RWPE2 (cell line): ENCODE data around the gene MYL7.
"Not testable (repeated sequence)": the region's sequence is repeated elsewhere in the genome, so short reads cannot be mapped to it uniquely, and the experiment has no call there.

Source experiments
- ATAC-seq: fragments of 200-7000 bp; cut with Tn5 transposase; 3 replicates; pipeline ENCODE4 v1.9.1; 2021; ENCODE audit warnings: low read depth
- DNase-seq: peaks from one replicate; pipeline ENCODE4 v3.0.0-alpha.2; 2020; ENCODE audit warnings: low spot score
- H3K27ac ChIP-seq: fragments of 450-650 bp; 2 replicates; pipeline ENCODE4 v1.5.1; 2017; ENCODE audit warnings: mild to moderate bottlenecking; ENCODE audit not compliant: poor library complexity, severe bottlenecking
- H3K27me3 ChIP-seq: fragments of 250-450 bp; sonication (Bioruptor Pico); 2 replicates; pipeline ENCODE4 v1.5.1; 2021; ENCODE audit warnings: mild to moderate bottlenecking, moderate library complexity; ENCODE audit not compliant: insufficient read depth, poor library complexity, severe bottlenecking
- H3K36me3 ChIP-seq: fragments of 250-450 bp; sonication (Bioruptor Pico); 2 replicates; pipeline ENCODE4 v1.5.1; 2020; ENCODE audit warnings: low read depth, mild to moderate bottlenecking, moderate library complexity
- H3K4me1 ChIP-seq: fragments of 250-450 bp; sonication (Bioruptor Pico); 2 replicates; pipeline ENCODE4 v1.5.1; 2021; ENCODE audit warnings: mild to moderate bottlenecking, moderate library complexity; ENCODE audit not compliant: insufficient read depth, poor library complexity, severe bottlenecking
- H3K4me3 ChIP-seq: fragments of 250-450 bp; sonication (Bioruptor Pico); 2 replicates; pipeline ENCODE4 v1.5.1; 2021; ENCODE audit warnings: mild to moderate bottlenecking, moderate library complexity; ENCODE audit not compliant: severe bottlenecking
- H3K9me3 ChIP-seq: fragments of 250-450 bp; sonication (Bioruptor Pico); 2 replicates; pipeline ENCODE4 v1.5.1; 2021; ENCODE audit warnings: mild to moderate bottlenecking, moderate library complexity; ENCODE audit not compliant: severe bottlenecking
- CTCF ChIP-seq: fragments of 450-650 bp; IDR thresholded peaks from one replicate; pipeline ENCODE4 v1.5.1; 2017; ENCODE audit warnings: mild to moderate bottlenecking, moderate library complexity; ENCODE audit not compliant: poor library complexity, severe bottlenecking

Gene MYL7

GRCh38 chr7:44175730-44176129, 34.6 kb upstream of the MYL7 start:
- TF ChIP-seq CTCF = no peak

GRCh38 chr7:44174694-44174948, 33.5 kb upstream of the MYL7 start:
- H3K27me3 ChIP-seq, ATAC-seq, H3K27ac ChIP-seq, DNase-seq, H3K4me1 ChIP-seq, H3K4me3 ChIP-seq, H3K9me3 ChIP-seq, H3K36me3 ChIP-seq: not testable (repeated sequence)

More at GRCh38 chr7:44175730-44176129, 34.6 kb upstream of the MYL7 start:
- Histone ChIP-seq H3K4me1 (peaks cover 4% of the 10 kb centered on the region), H3K36me3 (no peaks in the 10 kb centered on the region), H3K27me3 (no peaks in the 10 kb centered on the region), H3K9me3 (no peaks in the 10 kb centered on the region), H3K27ac (no peak overlapping the region), H3K4me3 (no peak overlapping the region)
- ATAC-seq = no peak
- DNase-seq = no peak

- no peak for TF ChIP-seq CTCF
- H3K27me3 ChIP-seq = no peaks in the 10 kb centered on the region
- no peaks in the 10 kb centered on the region for H3K9me3 ChIP-seq
- peaks cover 4% of the 10 kb centered on the region for H3K4me1 ChIP-seq
- DNase-seq (no peak), ATAC-seq (no peak)
- no peak overlapping the region for H3K4me3 ChIP-seq
- H3K27ac ChIP-seq = no peak overlapping the region
- no peaks in the 10 kb centered on the region for H3K36me3 ChIP-seq
Measured at GRCh38 chr7:44173911-44174693, 33.0 kb upstream of the MYL7 start.

- no peaks in the 10 kb centered on the region for H3K27me3 ChIP-seq
- H3K9me3 ChIP-seq = no peaks in the 10 kb centered on the region
- TF ChIP-seq CTCF = no peak
- no peak overlapping the region for H3K4me3 ChIP-seq
- peaks cover 4% of the 10 kb centered on the region for H3K4me1 ChIP-seq
- no peaks in the 10 kb centered on the region for H3K36me3 ChIP-seq
- no peak for DNase-seq
- H3K27ac ChIP-seq = no peak overlapping the region
- ATAC-seq = no peak
Measured at GRCh38 chr7:44172803-44173424, 31.8 kb upstream of the MYL7 start.

GRCh38 chr7:44172352-44172751, 31.2 kb upstream of the MYL7 start:
- no peak overlapping the region for H3K4me3 ChIP-seq

GRCh38 chr7:44171901-44172300, 30.8 kb upstream of the MYL7 start:
- H3K9me3 ChIP-seq, H3K27me3 ChIP-seq, H3K27ac ChIP-seq, DNase-seq, H3K36me3 ChIP-seq, H3K4me3 ChIP-seq, ATAC-seq, H3K4me1 ChIP-seq: not testable (repeated sequence)

More at GRCh38 chr7:44172352-44172751, 31.2 kb upstream of the MYL7 start:
- Histone ChIP-seq H3K4me1 (no peaks in the 10 kb centered on the region), H3K27me3 (no peaks in the 10 kb centered on the region), H3K36me3 (no peaks in the 10 kb centered on the region), H3K27ac (no peak overlapping the region), H3K9me3 (no peaks in the 10 kb centered on the region)
- no peak for ATAC-seq
- DNase-seq = no peak
- no peak for TF ChIP-seq CTCF
